Neural progenitor cell (in vitro differentiated cells): ENCODE results near the gene RAMACL. TPM values are rescaled to one million over a fixed set of nuclear protein-coding genes. Genes with fewer than 3 reads are reported as not detected.

ENCODE experiments used
- DNase-seq: peaks from one replicate; pipeline ENCODE4 v3.0.0-alpha.2; 2016; ENCODE audit warnings: low spot score
- H2AFZ ChIP-seq: fragments of 200-600 bp; sonication (generic); replicated peaks from 2 replicates; pipeline ENCODE4 v1.6.1; 2016; ENCODE audit warnings: antibody characterized with exemption
- H3F3A ChIP-seq: fragments of 200-600 bp; sonication (generic); 2 replicates; pipeline ENCODE4 v1.6.1; 2016; ENCODE audit warnings: antibody characterized with exemption, low read depth
- H3K27ac ChIP-seq: fragments of 200-600 bp; sonication (generic); 2 replicates; pipeline ENCODE4 v1.5.1; 2016; ENCODE audit warnings: mild to moderate bottlenecking
- H3K27me3 ChIP-seq: fragments of 200-600 bp; sonication (generic); 2 replicates; pipeline ENCODE4 v1.6.1; 2016; ENCODE audit warnings: mild to moderate bottlenecking, moderate library complexity
- H3K36me3 ChIP-seq: fragments of 200-600 bp; sonication (generic); 2 replicates; pipeline ENCODE4 v1.5.1; 2016
- H3K4me1 ChIP-seq: fragments of 200-600 bp; sonication (generic); 2 replicates; pipeline ENCODE4 v1.6.1; 2016; ENCODE audit warnings: mixed run types
- H3K4me2 ChIP-seq: fragments of 200-600 bp; sonication (generic); 2 replicates; pipeline ENCODE4 v1.6.1; 2016
- H3K4me3 ChIP-seq: fragments of 200-600 bp; sonication (generic); 2 replicates; pipeline ENCODE4 v1.5.1; 2016
- H3K79me2 ChIP-seq: fragments of 200-600 bp; sonication (generic); 2 replicates; pipeline ENCODE4 v1.6.1; 2016; ENCODE audit warnings: low read depth
- H3K9ac ChIP-seq: fragments of 200-600 bp; sonication (generic); 2 replicates; pipeline ENCODE4 v1.6.1; 2016
- H3K9me3 ChIP-seq: fragments of 200-600 bp; sonication (generic); 2 replicates; pipeline ENCODE4 v1.5.1; 2016; ENCODE audit warnings: low read depth
- H4K20me1 ChIP-seq: fragments of 200-600 bp; sonication (generic); 2 replicates; pipeline ENCODE4 v1.6.1; 2016; ENCODE audit warnings: low read depth
- H3K27ac Mint-ChIP-seq: 3 replicates; pipeline ENCODE4 v1.8.0; 2021; ENCODE audit warnings: mixed read lengths
- H3K27me3 Mint-ChIP-seq: 2 replicates; pipeline ENCODE4 v1.8.0; 2022; ENCODE audit warnings: low read depth, mild to moderate bottlenecking, inconsistent platforms, moderate library complexity, mixed read lengths; ENCODE audit not compliant: insufficient read depth
- H3K36me3 Mint-ChIP-seq: 3 replicates; pipeline ENCODE4 v1.8.0; 2021; ENCODE audit warnings: mixed read lengths
- H3K4me1 Mint-ChIP-seq: 3 replicates; pipeline ENCODE4 v1.8.0; 2021; ENCODE audit warnings: mixed read lengths
- H3K4me3 Mint-ChIP-seq: 3 replicates; pipeline ENCODE4 v1.8.0; 2021; ENCODE audit warnings: mild to moderate bottlenecking, moderate library complexity, mixed read lengths
- H3K9me3 Mint-ChIP-seq: 3 replicates; pipeline ENCODE4 v1.8.0; 2020; ENCODE audit warnings: mixed read lengths
- EZH2 ChIP-seq: fragments of 200-600 bp; sonication (generic); IDR thresholded peaks from 2 replicates; pipeline ENCODE4 v1.6.1; 2017; ENCODE audit warnings: antibody characterized with exemption, mild to moderate bottlenecking, moderate library complexity
- EZH2phosphoT487 ChIP-seq: fragments of 200-600 bp; sonication (generic); IDR thresholded peaks from 2 replicates; pipeline ENCODE4 v1.6.1; 2017; ENCODE audit warnings: antibody characterized with exemption
- total RNA-seq: library from RNA; depleted of rRNA; stranded (reverse); fragments of >200 nt; gene quantifications from 2 replicates; pipeline ENCODE4 v1.2.3, GENCODE V29; 2015; ENCODE audit warnings: low replicate concordance
- TF ChIP-seq, protein P1 (sequence below): fragments of 200-600 bp; sonication (generic); IDR thresholded peaks from 2 replicates; pipeline ENCODE4 v1.5.1; 2017; ENCODE audit warnings: antibody characterized with exemption, mild to moderate bottlenecking

The RAMACL gene
- total RNA-seq, 1 donor from 2014 or later = 0.19 TPM

DNA sequence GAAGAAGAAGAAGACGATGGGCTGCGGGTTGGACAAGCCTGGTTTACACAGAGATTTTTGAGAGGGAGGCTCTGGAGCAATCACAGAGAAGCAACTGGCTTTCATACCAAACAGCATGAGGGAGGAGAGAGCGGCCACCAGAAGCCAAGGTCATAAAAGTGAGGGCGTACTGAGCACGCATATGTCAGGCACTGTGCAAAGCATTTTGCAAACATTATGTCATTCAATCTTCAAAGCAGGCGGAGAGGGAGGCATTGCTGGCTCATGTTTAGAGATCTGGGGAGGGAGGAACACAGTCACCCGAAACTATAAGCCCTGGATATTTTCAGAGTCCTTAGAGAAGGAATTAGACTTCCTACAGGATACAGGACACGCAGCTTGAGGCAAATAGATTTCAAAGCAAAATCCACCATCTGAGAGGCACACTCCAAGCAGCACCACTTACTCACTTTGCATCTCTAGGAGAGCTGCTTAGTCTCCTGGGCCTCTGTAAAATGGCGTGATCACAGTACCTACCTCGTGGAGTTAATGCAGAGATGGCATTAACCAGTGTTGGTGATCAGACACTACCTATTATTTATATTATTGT lies 24.6 kb downstream of the RAMACL start:
- peaks cover 19% of the 10 kb centered on the region for H3K4me1 Mint-ChIP-seq
- H3K36me3 ChIP-seq = no peaks in the 10 kb centered on the region
- H3K9ac ChIP-seq = no peak overlapping the region
- H3K9me3 ChIP-seq = no peaks in the 10 kb centered on the region
- H3K4me2 ChIP-seq = no peak overlapping the region
- no peaks in the 10 kb centered on the region for H3K79me2 ChIP-seq
- no peak overlapping the region for H3K4me3 Mint-ChIP-seq
- no peak overlapping the region for H2AFZ ChIP-seq
- no peaks in the 10 kb centered on the region for H4K20me1 ChIP-seq
- peaks cover 21% of the 10 kb centered on the region for H3K9me3 Mint-ChIP-seq
- no peaks in the 10 kb centered on the region for H3F3A ChIP-seq
- no peaks in the 10 kb centered on the region for H3K4me1 ChIP-seq
- DNase-seq = no peak
- H3K27ac Mint-ChIP-seq = no peak overlapping the region
- no peaks in the 10 kb centered on the region for H3K27me3 ChIP-seq
- TF ChIP-seq, protein P1, sequence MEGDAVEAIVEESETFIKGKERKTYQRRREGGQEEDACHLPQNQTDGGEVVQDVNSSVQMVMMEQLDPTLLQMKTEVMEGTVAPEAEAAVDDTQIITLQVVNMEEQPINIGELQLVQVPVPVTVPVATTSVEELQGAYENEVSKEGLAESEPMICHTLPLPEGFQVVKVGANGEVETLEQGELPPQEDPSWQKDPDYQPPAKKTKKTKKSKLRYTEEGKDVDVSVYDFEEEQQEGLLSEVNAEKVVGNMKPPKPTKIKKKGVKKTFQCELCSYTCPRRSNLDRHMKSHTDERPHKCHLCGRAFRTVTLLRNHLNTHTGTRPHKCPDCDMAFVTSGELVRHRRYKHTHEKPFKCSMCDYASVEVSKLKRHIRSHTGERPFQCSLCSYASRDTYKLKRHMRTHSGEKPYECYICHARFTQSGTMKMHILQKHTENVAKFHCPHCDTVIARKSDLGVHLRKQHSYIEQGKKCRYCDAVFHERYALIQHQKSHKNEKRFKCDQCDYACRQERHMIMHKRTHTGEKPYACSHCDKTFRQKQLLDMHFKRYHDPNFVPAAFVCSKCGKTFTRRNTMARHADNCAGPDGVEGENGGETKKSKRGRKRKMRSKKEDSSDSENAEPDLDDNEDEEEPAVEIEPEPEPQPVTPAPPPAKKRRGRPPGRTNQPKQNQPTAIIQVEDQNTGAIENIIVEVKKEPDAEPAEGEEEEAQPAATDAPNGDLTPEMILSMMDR = no peak
- no peak for TF ChIP-seq EZH2phosphoT487
- TF ChIP-seq EZH2 = no peak
- H3K27me3 Mint-ChIP-seq = no peaks in the 10 kb centered on the region
- H3K4me3 ChIP-seq = no peak overlapping the region
- H3K36me3 Mint-ChIP-seq = peaks cover 16% of the 10 kb centered on the region
- no peak overlapping the region for H3K27ac ChIP-seq

DNA sequence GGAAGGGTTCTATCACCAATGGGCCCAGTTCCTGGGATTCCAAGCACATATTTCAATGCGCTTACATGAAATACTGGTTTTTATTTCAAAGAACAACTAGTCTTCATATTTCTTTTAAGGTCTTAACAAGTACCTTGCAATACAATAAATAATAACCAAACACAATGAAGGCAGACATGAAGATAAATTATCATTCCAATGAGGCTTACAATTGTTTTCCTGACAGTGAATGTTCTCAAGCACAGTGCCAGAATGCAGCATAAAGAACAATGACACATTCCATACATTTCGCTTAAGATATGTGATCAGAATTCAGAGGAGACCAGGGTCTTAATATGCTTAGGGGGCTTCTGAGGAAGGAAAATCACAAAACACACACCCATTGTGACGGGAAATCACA lies 26.3 kb downstream of the RAMACL start:
- no peaks in the 10 kb centered on the region for H3K9me3 ChIP-seq
- H3K4me2 ChIP-seq = no peak overlapping the region
- no peak overlapping the region for H3K27ac ChIP-seq
- no peak overlapping the region for H2AFZ ChIP-seq
- H3K9me3 Mint-ChIP-seq = peaks cover 25% of the 10 kb centered on the region
- no peaks in the 10 kb centered on the region for H3K27me3 Mint-ChIP-seq
- no peak overlapping the region for H3K9ac ChIP-seq
- H3K4me1 Mint-ChIP-seq = peaks cover 20% of the 10 kb centered on the region
- peaks cover 21% of the 10 kb centered on the region for H3K36me3 Mint-ChIP-seq
- H3K4me3 ChIP-seq = no peak overlapping the region
- peaks cover 6% of the 10 kb centered on the region for H3K4me1 ChIP-seq
- no peak for DNase-seq
- no peaks in the 10 kb centered on the region for H3F3A ChIP-seq
- no peaks in the 10 kb centered on the region for H3K36me3 ChIP-seq
- H4K20me1 ChIP-seq = peaks cover 5% of the 10 kb centered on the region
- H3K4me3 Mint-ChIP-seq = no peak overlapping the region
- no peaks in the 10 kb centered on the region for H3K79me2 ChIP-seq
- no peak overlapping the region for H3K27ac Mint-ChIP-seq
- TF ChIP-seq EZH2 (no peak), EZH2phosphoT487 (no peak)
- TF ChIP-seq, protein P1 = no peak
- H3K27me3 ChIP-seq = no peaks in the 10 kb centered on the region

DNA sequence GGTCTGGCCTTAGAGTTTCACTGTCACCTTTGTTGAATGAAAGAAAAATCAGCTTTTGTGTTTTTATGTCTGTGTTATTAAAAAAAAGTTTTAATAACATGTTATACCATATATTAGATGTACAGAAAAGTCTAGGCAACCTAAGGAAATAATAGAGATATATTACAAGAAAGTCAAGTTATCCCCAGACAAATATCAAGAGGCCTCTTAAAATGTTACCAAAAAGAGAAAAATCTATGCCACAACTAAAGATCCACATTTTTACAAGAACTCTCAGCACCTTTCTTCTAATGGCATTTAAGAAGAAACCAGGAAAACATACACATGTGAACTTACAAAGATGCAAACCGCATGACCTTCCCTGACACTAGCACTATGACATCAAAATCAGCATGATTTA lies 26.8 kb downstream of the RAMACL start:
- DNase-seq = no peak
- no peaks in the 10 kb centered on the region for H3K79me2 ChIP-seq
- no peak overlapping the region for H3K4me2 ChIP-seq
- no peaks in the 10 kb centered on the region for H3K36me3 ChIP-seq
- H3K27me3 ChIP-seq = no peaks in the 10 kb centered on the region
- no peaks in the 10 kb centered on the region for H3F3A ChIP-seq
- no peak overlapping the region for H2AFZ ChIP-seq
- H3K4me3 ChIP-seq = no peak overlapping the region
- Mint-ChIP-seq H3K36me3 (peaks cover 21% of the 10 kb centered on the region), H3K9me3 (peaks cover 25% of the 10 kb centered on the region), H3K4me3 (no peak overlapping the region), H3K27ac (no peak overlapping the region), H3K4me1 (peaks cover 22% of the 10 kb centered on the region), H3K27me3 (no peaks in the 10 kb centered on the region)
- no peak overlapping the region for H3K27ac ChIP-seq
- H4K20me1 ChIP-seq = peaks cover 11% of the 10 kb centered on the region
- no peak overlapping the region for H3K9ac ChIP-seq
- H3K9me3 ChIP-seq = no peaks in the 10 kb centered on the region
- peaks cover 11% of the 10 kb centered on the region for H3K4me1 ChIP-seq
- TF ChIP-seq EZH2phosphoT487 (no peak), EZH2 (no peak)
- TF ChIP-seq, protein P1 = no peak
